Epithelial cell of esophagus (primary cell): ENCODE data around the gene SCUBE1.

Experiments
- DNase-seq: peaks from one replicate; pipeline ENCODE4 v3.0.0; 2010; ENCODE audit warnings: low read depth
- H3K4me3 ChIP-seq: 2 replicates; pipeline ENCODE4 v1.5.1; 2011; ENCODE audit warnings: mild to moderate bottlenecking, low read length, control low read depth
- CTCF ChIP-seq: IDR thresholded peaks from 2 replicates; pipeline ENCODE4 v1.5.1; 2011; ENCODE audit warnings: low read depth, mild to moderate bottlenecking, low read length, control low read depth, inconsistent platforms; ENCODE audit not compliant: insufficient read depth; ENCODE audit errors: missing control alignments

The SCUBE1 gene

GRCh38 chr22:43270314-43270908, 72.8 kb downstream of the SCUBE1 start:
- H3K4me3 ChIP-seq: no peak overlapping the region
- no peak for TF ChIP-seq CTCF
- DNase-seq: no peak

- no peak overlapping the region for H3K4me3 ChIP-seq
- no peak for DNase-seq
- TF ChIP-seq CTCF: no peak
Measured at GRCh38 chr22:43269646-43270045, 73.5 kb downstream of the SCUBE1 start.

DNA sequence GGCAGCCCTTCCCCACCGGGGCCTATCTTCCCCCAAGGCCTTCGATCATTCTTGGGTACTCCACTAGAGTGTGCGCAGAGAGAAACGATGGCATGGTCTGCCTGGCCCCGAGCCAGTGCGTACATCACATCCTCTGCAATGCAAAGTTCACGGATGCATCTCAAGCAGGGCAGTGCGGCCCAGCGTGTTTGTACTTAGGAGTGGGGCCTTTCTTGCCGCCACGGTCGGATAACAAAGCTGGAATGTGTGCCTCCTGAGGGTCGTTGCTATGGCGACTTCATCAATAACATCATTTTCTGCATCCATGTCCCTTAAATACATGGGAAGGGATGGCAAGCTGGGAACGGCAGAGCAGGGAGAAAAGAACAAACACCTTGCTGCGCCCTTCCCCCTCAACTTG, 73.9 kb downstream of the SCUBE1 start:
- no peak for TF ChIP-seq CTCF
- no peak for DNase-seq
- no peak overlapping the region for H3K4me3 ChIP-seq

DNA sequence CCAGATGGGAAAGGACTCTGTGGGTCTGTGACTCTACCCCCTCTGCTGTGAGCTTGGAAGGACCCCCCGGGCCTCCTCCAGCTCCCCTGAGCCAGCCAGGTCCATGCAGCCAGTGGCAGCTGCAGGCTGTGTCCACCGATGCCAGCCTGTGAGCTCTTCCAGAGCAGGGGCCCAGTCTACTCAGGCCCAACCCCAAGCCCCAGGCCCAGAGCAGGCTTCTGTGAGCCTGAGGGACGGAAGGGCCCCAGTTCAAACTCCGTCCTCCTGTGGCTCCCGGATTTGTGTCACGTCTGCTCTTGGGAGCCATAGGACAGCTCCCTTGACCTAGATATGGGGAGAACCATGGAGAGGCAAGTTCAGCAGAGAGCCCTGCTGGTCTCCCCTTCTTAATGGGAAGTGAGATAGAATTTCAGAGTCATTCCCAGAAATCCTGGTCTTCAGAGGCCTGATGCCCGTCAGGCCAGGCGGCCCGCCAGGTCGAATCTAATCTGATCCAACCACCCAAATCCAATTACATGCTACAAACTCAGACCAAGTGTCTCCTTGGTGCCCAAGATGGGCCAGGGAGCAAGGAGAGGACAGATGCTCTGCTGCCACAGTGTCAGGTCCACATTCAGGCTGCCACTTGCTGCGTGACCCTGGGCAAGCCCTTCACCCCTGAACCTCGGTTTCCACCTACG, 75.1 kb downstream of the SCUBE1 start:
- no peak for DNase-seq
- no peak for TF ChIP-seq CTCF
- no peak overlapping the region for H3K4me3 ChIP-seq

GRCh38 chr22:43267332-43267980, 75.7 kb downstream of the SCUBE1 start:
- no peak for TF ChIP-seq CTCF
- H3K4me3 ChIP-seq: no peak overlapping the region
- DNase-seq: no peak

DNA sequence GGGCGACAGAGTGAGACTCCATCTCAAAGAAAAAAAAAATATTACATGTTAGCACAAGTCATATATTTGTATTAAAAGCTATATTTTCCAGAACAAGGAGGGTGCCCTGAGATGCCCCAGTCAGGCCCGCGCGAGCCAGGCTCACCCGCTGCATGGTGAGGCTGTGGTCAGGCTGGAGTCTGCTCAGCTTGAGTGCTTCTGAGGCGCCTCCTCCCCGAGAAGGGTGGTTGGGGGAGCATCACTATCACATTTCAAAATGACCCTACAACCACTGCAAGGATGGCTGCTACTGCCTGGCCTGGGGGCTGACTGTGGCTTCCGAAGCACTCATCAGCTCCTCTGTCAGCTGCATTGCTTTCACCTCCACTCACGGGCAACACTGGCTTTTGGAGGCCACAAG, 77.1 kb downstream of the SCUBE1 start:
- TF ChIP-seq CTCF: no peak
- DNase-seq: no peak
- H3K4me3 ChIP-seq: no peak overlapping the region
